ENCODE data around the gene ZNF385A. TPM values are rescaled to one million over a fixed set of nuclear protein-coding genes. Genes with fewer than 3 reads are reported as not detected.
A peak's percentile ranks its signal among the peaks of the same experiment; 100 is the strongest.

Gene ZNF385A
- total and polyA plus RNA-seq, 2 donors (not counting 3 experiments of a cell fraction or from before 2014, with no cell fraction given), result 1.6 to 7.9 TPM

- no TSS peak for BruUV-seq (replicated peaks)
- Histone ChIP-seq H3K4me1 (ENCODE audit: control insufficient read depth, extremely low read depth, insufficient read depth, low read length) (peaks cover 89% of the 10 kb centered on the region), H3K36me3 (ENCODE audit: control insufficient read depth in 2 of 2, extremely low read depth in 1 of 2, insufficient read depth in 2 of 2, low read length in 2 of 2) (no peaks in the 10 kb centered on the region)
Observed at GRCh38 chr12:54426690-54427089, 42.2 kb upstream of the ZNF385A start.

GRCh38 chr12:54425702-54426101, 41.2 kb upstream of the ZNF385A start:
- H4K20me1 ChIP-seq (replicated peaks; ENCODE audit: control insufficient read depth, extremely low read depth, insufficient read depth, low read length), result no peaks in the 10 kb centered on the region
- no peaks in the 10 kb centered on the region for H3K9me1 ChIP-seq (replicated peaks; ENCODE audit: control insufficient read depth, extremely low read depth, insufficient read depth, low read length)
- intact Hi-C loops (cut with micrococcal nuclease), result no loop called here
- H3K9ac ChIP-seq (replicated peaks; ENCODE audit: extremely low read depth, insufficient read depth, low read length), result no peak overlapping the region
- H3K36me3 ChIP-seq (ENCODE audit: control insufficient read depth in 2 of 2, extremely low read depth in 1 of 2, insufficient read depth in 2 of 2, low read length in 2 of 2), result no peaks in the 10 kb centered on the region
- ChIA-PET POLR2A (interaction anchor here (1.2 kb wide), 1 partner anchor 12 kb away, joined by 3 read pairs; no protein-coding TSS in a partner anchor), CTCF (interaction anchor here (5.5 kb wide), 1 partner anchor 26 kb away, joined by 43 read pairs; no protein-coding TSS in a partner anchor)
- no peaks in the 10 kb centered on the region for H3K9me3 ChIP-seq (replicated peaks; ENCODE audit: control insufficient read depth, insufficient read depth, low read length)
- no peak overlapping the region for H3K4me2 ChIP-seq (ENCODE audit: insufficient read depth, low read length)
- TF ChIP-seq MYC (IDR thresholded peaks at IDR 0.05; ENCODE audit: low read depth, low read length) (no peak), GATA2 (IDR thresholded peaks at IDR 0.05; ENCODE audit: insufficient read depth, insufficient read length, low read depth, low read length) (no peak), POLR2A (IDR thresholded peaks at IDR 0.05; ENCODE audit: low read depth, low read length) (no peak), MAX (IDR thresholded peaks at IDR 0.05; ENCODE audit: insufficient read depth, insufficient read length) (no peak), JUN (IDR thresholded peaks at IDR 0.05; ENCODE audit: borderline replicate concordance, insufficient read depth, insufficient read length, low read depth) (no peak), EZH2 (IDR thresholded peaks at IDR 0.05; ENCODE audit: borderline replicate concordance, low read depth, low read length, severe bottlenecking) (no peak), FOS (IDR thresholded peaks at IDR 0.05; ENCODE audit: borderline replicate concordance, insufficient read depth, low read length) (no peak), POLR2AphosphoS5 (IDR thresholded peaks at IDR 0.05; ENCODE audit: insufficient read depth, low read depth, low read length) (no peak), CTCF (IDR thresholded peaks at IDR 0.05; ENCODE audit: extremely low read depth in 1 of 2, insufficient read depth in 1 of 2, low read depth in 1 of 2, low read length in 2 of 2) (no peak)
- DNase-seq (ENCODE audit: low read depth, low spot score), result no peak
- no peak overlapping the region for H3K4me3 ChIP-seq (replicated peaks in 1 of 3; ENCODE audit: insufficient read depth in 1 of 3, low read depth in 1 of 3, low read length in 3 of 3)
- peaks cover 90% of the 10 kb centered on the region for H3K4me1 ChIP-seq (ENCODE audit: control insufficient read depth, extremely low read depth, insufficient read depth, low read length)
- no peak overlapping the region for H2AFZ ChIP-seq (ENCODE audit: low read depth, low read length)
- no peak overlapping the region for H3K27ac ChIP-seq (ENCODE audit: insufficient read depth, low read depth, low read length)
- peaks cover 9% of the 10 kb centered on the region for H3K79me2 ChIP-seq (ENCODE audit: control insufficient read depth, insufficient read depth, low read length)
- BruUV-seq (replicated peaks), result no TSS peak
- FAIRE-seq, result no peak
- dilution Hi-C loops (cut with MboI; ENCODE audit: extremely low pct_ligation_motif_present, low sequenced_read_pairs), result no loop called here
- no peaks in the 10 kb centered on the region for H3K27me3 ChIP-seq (ENCODE audit: control insufficient read depth in 2 of 2, insufficient read depth in 2 of 2, low read length in 2 of 2)

More at GRCh38 chr12:54426690-54427089, 42.2 kb upstream of the ZNF385A start:
- H3K9me1 ChIP-seq (replicated peaks; ENCODE audit: control insufficient read depth, extremely low read depth, insufficient read depth, low read length), result no peaks in the 10 kb centered on the region
- DNase-seq (ENCODE audit: low read depth, low spot score), result no peak
- no peaks in the 10 kb centered on the region for H3K27me3 ChIP-seq (ENCODE audit: control insufficient read depth in 2 of 2, insufficient read depth in 2 of 2, low read length in 2 of 2)
- POLR2A ChIA-PET, result interaction anchor here (3.3 kb wide), 1 partner anchor 8 kb away, joined by 23 read pairs; the partner anchor contains the start of gene ITGA5
- peak overlapping the region; percentile 72 for H3K9ac ChIP-seq (replicated peaks; ENCODE audit: extremely low read depth, insufficient read depth, low read length)
- peak overlapping the region; percentile 91 for H3K27ac ChIP-seq (ENCODE audit: insufficient read depth, low read depth, low read length)
- CTCF ChIA-PET, result interaction anchor here (0.7 to 5.5 kb wide), 4 partner anchors 9 to 27 kb away, joined by 4 to 43 read pairs (median 24); no protein-coding TSS in a partner anchor
- intact Hi-C loops (cut with micrococcal nuclease) (no loop called here), dilution Hi-C loops (cut with MboI; ENCODE audit: extremely low pct_ligation_motif_present, low sequenced_read_pairs) (no loop called here)
- no peaks in the 10 kb centered on the region for H4K20me1 ChIP-seq (replicated peaks; ENCODE audit: control insufficient read depth, extremely low read depth, insufficient read depth, low read length)
- no peak overlapping the region for H3K4me3 ChIP-seq (replicated peaks in 1 of 3; ENCODE audit: insufficient read depth in 1 of 3, low read depth in 1 of 3, low read length in 3 of 3)
- no peak for TF ChIP-seq FOS (IDR thresholded peaks at IDR 0.05; ENCODE audit: borderline replicate concordance, insufficient read depth, low read length)
- no peak overlapping the region for H2AFZ ChIP-seq (ENCODE audit: low read depth, low read length)
- H3K9me3 ChIP-seq (replicated peaks; ENCODE audit: control insufficient read depth, insufficient read depth, low read length), result no peaks in the 10 kb centered on the region
- FAIRE-seq, result no peak
- H3K79me2 ChIP-seq (ENCODE audit: control insufficient read depth, insufficient read depth, low read length), result peaks cover 10% of the 10 kb centered on the region
- peak overlapping the region; percentile 2 for H3K4me2 ChIP-seq (ENCODE audit: insufficient read depth, low read length)

Measured in endothelial cell of umbilical vein (primary cell).